ENCODE measurements around the gene VN1R5. TPM values are rescaled to one million over a fixed set of nuclear protein-coding genes. Genes with fewer than 3 reads are reported as not detected.

VN1R5 gene
- total RNA-seq, 1 experiment from 2014 or later: not detected

DNA sequence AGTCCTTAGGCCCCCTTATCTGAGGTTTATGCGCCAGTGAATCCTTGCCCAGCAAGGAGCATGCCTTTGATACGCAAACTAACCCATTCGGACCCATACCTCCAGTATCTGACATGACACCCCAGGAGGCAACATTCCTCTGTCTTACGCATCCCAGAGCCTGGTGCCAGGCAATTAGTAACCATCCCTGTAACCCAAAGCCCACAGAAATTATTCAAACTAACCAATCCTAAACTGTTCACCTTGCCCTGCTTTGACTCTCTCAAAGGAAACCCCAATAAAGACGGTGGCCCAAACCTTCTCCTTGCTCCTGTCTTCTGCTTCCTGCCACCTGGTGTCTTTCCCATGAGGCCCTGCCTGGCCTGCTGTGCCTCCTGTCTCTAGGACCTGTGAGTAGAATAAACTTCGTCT is 39.4 kb downstream of the VN1R5 start (continued):
- TF ChIP-seq, protein P1, sequence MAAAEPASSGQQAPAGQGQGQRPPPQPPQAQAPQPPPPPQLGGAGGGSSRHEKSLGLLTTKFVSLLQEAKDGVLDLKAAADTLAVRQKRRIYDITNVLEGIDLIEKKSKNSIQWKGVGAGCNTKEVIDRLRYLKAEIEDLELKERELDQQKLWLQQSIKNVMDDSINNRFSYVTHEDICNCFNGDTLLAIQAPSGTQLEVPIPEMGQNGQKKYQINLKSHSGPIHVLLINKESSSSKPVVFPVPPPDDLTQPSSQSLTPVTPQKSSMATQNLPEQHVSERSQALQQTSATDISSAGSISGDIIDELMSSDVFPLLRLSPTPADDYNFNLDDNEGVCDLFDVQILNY (CRISPR knock-in tag; IDR thresholded peaks at IDR 0.05): no peak
- TF ChIP-seq JAZF1 (CRISPR knock-in tag; IDR thresholded peaks at IDR 0.05) (no peak), SMAD4 (CRISPR knock-in tag; IDR thresholded peaks at IDR 0.05) (no peak), GABPB1 (CRISPR knock-in tag; IDR thresholded peaks at IDR 0.05) (no peak), RELA (CRISPR knock-in tag; IDR thresholded peaks at IDR 0.05; ENCODE audit: borderline replicate concordance) (no peak)
- TF ChIP-seq, protein P2, sequence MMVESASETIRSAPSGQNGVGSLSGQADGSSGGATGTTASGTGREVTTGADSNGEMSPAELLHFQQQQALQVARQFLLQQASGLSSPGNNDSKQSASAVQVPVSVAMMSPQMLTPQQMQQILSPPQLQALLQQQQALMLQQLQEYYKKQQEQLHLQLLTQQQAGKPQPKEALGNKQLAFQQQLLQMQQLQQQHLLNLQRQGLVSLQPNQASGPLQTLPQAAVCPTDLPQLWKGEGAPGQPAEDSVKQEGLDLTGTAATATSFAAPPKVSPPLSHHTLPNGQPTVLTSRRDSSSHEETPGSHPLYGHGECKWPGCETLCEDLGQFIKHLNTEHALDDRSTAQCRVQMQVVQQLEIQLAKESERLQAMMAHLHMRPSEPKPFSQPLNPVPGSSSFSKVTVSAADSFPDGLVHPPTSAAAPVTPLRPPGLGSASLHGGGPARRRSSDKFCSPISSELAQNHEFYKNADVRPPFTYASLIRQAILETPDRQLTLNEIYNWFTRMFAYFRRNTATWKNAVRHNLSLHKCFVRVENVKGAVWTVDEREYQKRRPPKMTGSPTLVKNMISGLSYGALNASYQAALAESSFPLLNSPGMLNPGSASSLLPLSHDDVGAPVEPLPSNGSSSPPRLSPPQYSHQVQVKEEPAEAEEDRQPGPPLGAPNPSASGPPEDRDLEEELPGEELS (CRISPR knock-in tag; IDR thresholded peaks at IDR 0.05): peak; percentile 46; the same call in 1 of the 2 replicates
- TF ChIP-seq, protein P3, sequence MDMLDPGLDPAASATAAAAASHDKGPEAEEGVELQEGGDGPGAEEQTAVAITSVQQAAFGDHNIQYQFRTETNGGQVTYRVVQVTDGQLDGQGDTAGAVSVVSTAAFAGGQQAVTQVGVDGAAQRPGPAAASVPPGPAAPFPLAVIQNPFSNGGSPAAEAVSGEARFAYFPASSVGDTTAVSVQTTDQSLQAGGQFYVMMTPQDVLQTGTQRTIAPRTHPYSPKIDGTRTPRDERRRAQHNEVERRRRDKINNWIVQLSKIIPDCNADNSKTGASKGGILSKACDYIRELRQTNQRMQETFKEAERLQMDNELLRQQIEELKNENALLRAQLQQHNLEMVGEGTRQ (CRISPR knock-in tag; IDR thresholded peaks at IDR 0.05): peak; percentile 43; the same call in 1 of the 2 replicates

DNA sequence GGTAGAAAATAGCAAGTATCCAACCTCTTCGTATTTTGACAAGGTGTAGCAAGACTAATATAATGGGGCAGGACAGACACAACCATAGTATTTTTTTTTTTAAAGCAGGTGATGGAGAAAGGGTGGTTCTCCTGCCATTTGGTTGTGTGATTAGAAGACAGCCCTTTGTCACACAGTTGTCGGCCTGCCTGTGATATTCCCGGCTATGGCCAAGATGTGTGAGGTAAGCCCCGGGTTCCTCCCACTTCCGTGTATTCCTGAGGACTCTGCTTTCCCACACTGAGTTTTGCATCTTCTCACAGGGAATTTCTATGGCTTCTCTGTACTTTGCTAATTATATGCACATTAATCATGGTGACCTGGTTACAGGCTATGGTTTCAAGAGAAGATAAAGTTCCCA is 39.9 kb downstream of the VN1R5 start:
- ChIA-PET CTCF (no interaction called here), POLR2A (no interaction called here)
- Mint-ChIP-seq H3K9me3 (no peaks in the 10 kb centered on the region), H3K27ac (peak overlapping the region; percentile 40; the same call in 1 of the 2 replicates), H3K27me3 (ENCODE audit: low read depth) (no peaks in the 10 kb centered on the region), H3K36me3 (peaks cover 17% of the 10 kb centered on the region), H3K4me3 (no peak overlapping the region), H3K4me1 (peaks cover 82% of the 10 kb centered on the region)
- ATAC-seq (no peak; the same call in 1 of the 2 replicates), DNase-seq (ENCODE audit: low spot score) (no peak)
- TF ChIP-seq, protein P4, sequence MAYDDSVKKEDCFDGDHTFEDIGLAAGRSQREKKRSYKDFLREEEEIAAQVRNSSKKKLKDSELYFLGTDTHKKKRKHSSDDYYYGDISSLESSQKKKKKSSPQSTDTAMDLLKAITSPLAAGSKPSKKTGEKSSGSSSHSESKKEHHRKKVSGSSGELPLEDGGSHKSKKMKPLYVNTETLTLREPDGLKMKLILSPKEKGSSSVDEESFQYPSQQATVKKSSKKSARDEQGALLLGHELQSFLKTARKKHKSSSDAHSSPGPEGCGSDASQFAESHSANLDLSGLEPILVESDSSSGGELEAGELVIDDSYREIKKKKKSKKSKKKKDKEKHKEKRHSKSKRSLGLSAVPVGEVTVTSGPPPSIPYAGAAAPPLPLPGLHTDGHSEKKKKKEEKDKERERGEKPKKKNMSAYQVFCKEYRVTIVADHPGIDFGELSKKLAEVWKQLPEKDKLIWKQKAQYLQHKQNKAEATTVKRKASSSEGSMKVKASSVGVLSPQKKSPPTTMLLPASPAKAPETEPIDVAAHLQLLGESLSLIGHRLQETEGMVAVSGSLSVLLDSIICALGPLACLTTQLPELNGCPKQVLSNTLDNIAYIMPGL (CRISPR knock-in tag; IDR thresholded peaks at IDR 0.05): no peak
- TF ChIP-seq, protein P5, sequence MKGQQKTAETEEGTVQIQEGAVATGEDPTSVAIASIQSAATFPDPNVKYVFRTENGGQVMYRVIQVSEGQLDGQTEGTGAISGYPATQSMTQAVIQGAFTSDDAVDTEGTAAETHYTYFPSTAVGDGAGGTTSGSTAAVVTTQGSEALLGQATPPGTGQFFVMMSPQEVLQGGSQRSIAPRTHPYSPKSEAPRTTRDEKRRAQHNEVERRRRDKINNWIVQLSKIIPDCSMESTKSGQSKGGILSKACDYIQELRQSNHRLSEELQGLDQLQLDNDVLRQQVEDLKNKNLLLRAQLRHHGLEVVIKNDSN (CRISPR knock-in tag; IDR thresholded peaks at IDR 0.05): no peak
- TF ChIP-seq, protein P6, sequence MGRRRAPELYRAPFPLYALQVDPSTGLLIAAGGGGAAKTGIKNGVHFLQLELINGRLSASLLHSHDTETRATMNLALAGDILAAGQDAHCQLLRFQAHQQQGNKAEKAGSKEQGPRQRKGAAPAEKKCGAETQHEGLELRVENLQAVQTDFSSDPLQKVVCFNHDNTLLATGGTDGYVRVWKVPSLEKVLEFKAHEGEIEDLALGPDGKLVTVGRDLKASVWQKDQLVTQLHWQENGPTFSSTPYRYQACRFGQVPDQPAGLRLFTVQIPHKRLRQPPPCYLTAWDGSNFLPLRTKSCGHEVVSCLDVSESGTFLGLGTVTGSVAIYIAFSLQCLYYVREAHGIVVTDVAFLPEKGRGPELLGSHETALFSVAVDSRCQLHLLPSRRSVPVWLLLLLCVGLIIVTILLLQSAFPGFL (CRISPR knock-in tag; IDR thresholded peaks at IDR 0.05; ENCODE audit: borderline replicate concordance): no peak
- TF ChIP-seq, protein P7, sequence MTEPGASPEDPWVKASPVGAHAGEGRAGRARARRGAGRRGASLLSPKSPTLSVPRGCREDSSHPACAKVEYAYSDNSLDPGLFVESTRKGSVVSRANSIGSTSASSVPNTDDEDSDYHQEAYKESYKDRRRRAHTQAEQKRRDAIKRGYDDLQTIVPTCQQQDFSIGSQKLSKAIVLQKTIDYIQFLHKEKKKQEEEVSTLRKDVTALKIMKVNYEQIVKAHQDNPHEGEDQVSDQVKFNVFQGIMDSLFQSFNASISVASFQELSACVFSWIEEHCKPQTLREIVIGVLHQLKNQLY (CRISPR knock-in tag; IDR thresholded peaks at IDR 0.05): no peak
- TF ChIP-seq, protein P8, sequence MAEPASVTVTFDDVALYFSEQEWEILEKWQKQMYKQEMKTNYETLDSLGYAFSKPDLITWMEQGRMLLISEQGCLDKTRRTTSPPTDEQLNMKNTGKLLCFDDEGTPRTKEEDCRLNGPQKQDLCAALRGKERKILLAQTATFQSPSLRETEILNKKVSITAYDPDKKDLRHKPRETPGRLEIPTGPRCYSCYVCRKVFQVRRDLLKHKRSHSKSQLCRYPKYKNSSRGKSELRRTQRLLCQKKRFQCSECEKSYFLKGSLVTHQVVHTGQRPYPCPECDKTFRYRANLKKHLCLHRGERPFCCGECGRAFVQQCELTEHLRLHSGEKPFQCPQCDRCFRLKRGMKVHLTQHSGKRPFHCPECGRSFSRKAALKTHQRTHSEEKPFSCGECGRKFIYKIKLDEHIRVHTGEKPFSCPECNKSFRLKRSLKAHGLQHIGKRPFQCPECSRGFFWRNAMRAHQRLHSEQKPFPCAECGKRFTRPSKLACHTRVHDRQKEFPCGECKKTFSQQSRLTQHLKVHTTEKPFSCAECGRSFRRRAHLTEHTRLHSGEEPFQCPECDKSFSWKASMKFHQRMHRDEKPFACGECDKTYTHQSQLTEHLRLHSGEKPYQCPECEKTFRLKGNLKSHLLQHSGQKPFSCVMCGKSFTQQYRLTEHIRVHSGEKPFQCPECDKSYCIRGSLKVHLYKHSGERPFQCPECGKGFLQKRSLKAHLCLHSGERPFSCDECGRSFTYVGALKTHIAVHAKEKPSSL (CRISPR knock-in tag; conservative IDR thresholded peaks at IDR 0.05): no peak
- TF ChIP-seq ESRRA (CRISPR knock-in tag; IDR thresholded peaks at IDR 0.05; ENCODE audit: borderline replicate concordance) (no peak), RELA (CRISPR knock-in tag; IDR thresholded peaks at IDR 0.05; ENCODE audit: borderline replicate concordance) (no peak), SMAD4 (CRISPR knock-in tag; IDR thresholded peaks at IDR 0.05) (no peak), CBFB (CRISPR knock-in tag; IDR thresholded peaks at IDR 0.05; ENCODE audit: low read depth) (no peak), TCF7 (CRISPR knock-in tag; IDR thresholded peaks at IDR 0.05; ENCODE audit: low read depth) (no peak)
- TF ChIP-seq, protein P9, sequence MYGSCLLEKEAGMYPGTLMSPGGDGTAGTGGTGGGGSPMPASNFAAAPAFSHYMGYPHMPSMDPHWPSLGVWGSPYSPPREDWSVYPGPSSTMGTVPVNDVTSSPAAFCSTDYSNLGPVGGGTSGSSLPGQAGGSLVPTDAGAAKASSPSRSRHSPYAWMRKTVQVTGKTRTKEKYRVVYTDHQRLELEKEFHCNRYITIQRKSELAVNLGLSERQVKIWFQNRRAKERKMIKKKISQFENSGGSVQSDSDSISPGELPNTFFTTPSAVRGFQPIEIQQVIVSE (CRISPR knock-in tag; IDR thresholded peaks at IDR 0.05; ENCODE audit: borderline replicate concordance): no peak
- TF ChIP-seq, protein P10, sequence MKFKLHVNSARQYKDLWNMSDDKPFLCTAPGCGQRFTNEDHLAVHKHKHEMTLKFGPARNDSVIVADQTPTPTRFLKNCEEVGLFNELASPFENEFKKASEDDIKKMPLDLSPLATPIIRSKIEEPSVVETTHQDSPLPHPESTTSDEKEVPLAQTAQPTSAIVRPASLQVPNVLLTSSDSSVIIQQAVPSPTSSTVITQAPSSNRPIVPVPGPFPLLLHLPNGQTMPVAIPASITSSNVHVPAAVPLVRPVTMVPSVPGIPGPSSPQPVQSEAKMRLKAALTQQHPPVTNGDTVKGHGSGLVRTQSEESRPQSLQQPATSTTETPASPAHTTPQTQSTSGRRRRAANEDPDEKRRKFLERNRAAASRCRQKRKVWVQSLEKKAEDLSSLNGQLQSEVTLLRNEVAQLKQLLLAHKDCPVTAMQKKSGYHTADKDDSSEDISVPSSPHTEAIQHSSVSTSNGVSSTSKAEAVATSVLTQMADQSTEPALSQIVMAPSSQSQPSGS (CRISPR knock-in tag; IDR thresholded peaks at IDR 0.05; ENCODE audit: borderline replicate concordance, low read depth): no peak
- TF ChIP-seq, protein P11, sequence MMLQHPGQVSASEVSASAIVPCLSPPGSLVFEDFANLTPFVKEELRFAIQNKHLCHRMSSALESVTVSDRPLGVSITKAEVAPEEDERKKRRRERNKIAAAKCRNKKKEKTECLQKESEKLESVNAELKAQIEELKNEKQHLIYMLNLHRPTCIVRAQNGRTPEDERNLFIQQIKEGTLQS (CRISPR knock-in tag; conservative IDR thresholded peaks at IDR 0.05): no peak

Measured in WTC11 (cell line).